SH-SY5Y (cell line): ENCODE results near the gene CPA5.

ENCODE experiments used
- GATA2 ChIP-seq: IDR thresholded peaks from 2 replicates; pipeline ENCODE4 v1.6.1; 2011; ENCODE audit warnings: mild to moderate bottlenecking, low read depth, low read length
- GATA3 ChIP-seq: IDR thresholded peaks from 2 replicates; pipeline ENCODE4 v1.6.1; 2011; ENCODE audit warnings: low read depth, mild to moderate bottlenecking, low read length, moderate library complexity

CPA5 gene

GRCh38 chr7:130387628-130388403, 43.2 kb downstream of the CPA5 start:
- no peak for TF ChIP-seq GATA2
- no peak for TF ChIP-seq GATA3

- no peak for TF ChIP-seq GATA2
- no peak for TF ChIP-seq GATA3
Observed at GRCh38 chr7:130388671-130389070, 44.1 kb downstream of the CPA5 start.

- TF ChIP-seq GATA3 (no peak), GATA2 (no peak)
Observed at GRCh38 chr7:130390486-130390885, 45.9 kb downstream of the CPA5 start.

GRCh38 chr7:130393101-130393561, 48.5 kb downstream of the CPA5 start:
- TF ChIP-seq GATA2 = no peak

GRCh38 chr7:130393841-130394411, 49.3 kb downstream of the CPA5 start:
- no peak for TF ChIP-seq GATA2
- TF ChIP-seq GATA3 = no peak

GRCh38 chr7:130394421-130395195, 50.0 kb downstream of the CPA5 start:
- TF ChIP-seq GATA2 (no peak), GATA3 (no peak)

- TF ChIP-seq GATA3 (no peak), GATA2 (no peak)
Observed at GRCh38 chr7:130395421-130395820, 50.8 kb downstream of the CPA5 start.

GRCh38 chr7:130396109-130396508, 51.5 kb downstream of the CPA5 start:
- TF ChIP-seq GATA2 (no peak), GATA3 (no peak)

GRCh38 chr7:130397051-130397757, 52.6 kb downstream of the CPA5 start:
- TF ChIP-seq GATA2 (peak; percentile 90), GATA3 (peak; percentile 85)

GRCh38 chr7:130397758-130398073, 53.1 kb downstream of the CPA5 start:
- TF ChIP-seq GATA2 (no peak), GATA3 (peak; percentile 28; the same call in 1 of the 2 replicates)

- TF ChIP-seq GATA3 = no peak
- no peak for TF ChIP-seq GATA2
Observed at GRCh38 chr7:130398526-130399090, 54.0 kb downstream of the CPA5 start.

- TF ChIP-seq GATA2 = no peak
- TF ChIP-seq GATA3 = no peak
Observed at GRCh38 chr7:130400120-130400572, 55.5 kb downstream of the CPA5 start.

GRCh38 chr7:130401101-130401500, 56.5 kb downstream of the CPA5 start:
- TF ChIP-seq GATA2 = no peak
- TF ChIP-seq GATA3 = no peak

GRCh38 chr7:130401578-130401977, 57.0 kb downstream of the CPA5 start:
- TF ChIP-seq GATA3 (no peak), GATA2 (no peak)
